GM18520 (cell line): ENCODE results near the gene PFKFB1.
"Not testable (repeated sequence)": the region's sequence is repeated elsewhere in the genome, so short reads cannot be mapped to it uniquely, and the experiment has no call there.

ENCODE experiments used
- ATAC-seq: cut with Tn5 transposase; IDR thresholded peaks from one replicate; pipeline ENCODE4 v1.9.1; 2021; ENCODE audit not compliant: unreplicated experiment

The PFKFB1 gene

GRCh38 chrX:54994668-54995351 is 822 bp upstream of the PFKFB1 start:
- no peak for ATAC-seq

- ATAC-seq, result no peak
These were observed 921 bp downstream of the PFKFB1 start for GRCh38 chrX:54992911-54993622.

GRCh38 chrX:54991706-54992105 is 2.3 kb downstream of the PFKFB1 start:
- ATAC-seq, result no peak

GRCh38 chrX:54983306-54983705 is 10.7 kb downstream of the PFKFB1 start:
- ATAC-seq, result not testable (repeated sequence)

- no peak for ATAC-seq
These were observed 13.7 kb downstream of the PFKFB1 start for GRCh38 chrX:54980334-54980733.

GRCh38 chrX:54979432-54979831 is 14.6 kb downstream of the PFKFB1 start:
- ATAC-seq, result no peak

- ATAC-seq, result no peak
These were observed 15.5 kb downstream of the PFKFB1 start for GRCh38 chrX:54978448-54978847.

- ATAC-seq, result no peak
These were observed 16.6 kb downstream of the PFKFB1 start for GRCh38 chrX:54977387-54977786.

GRCh38 chrX:54964766-54965497 is 29.1 kb downstream of the PFKFB1 start:
- no peak for ATAC-seq

GRCh38 chrX:54961750-54962149 is 32.2 kb downstream of the PFKFB1 start:
- ATAC-seq, result no peak

- ATAC-seq, result no peak
These were observed 43.1 kb downstream of the PFKFB1 start for GRCh38 chrX:54950730-54951375.

GRCh38 chrX:54945224-54945623 is 48.8 kb downstream of the PFKFB1 start:
- ATAC-seq, result no peak

GRCh38 chrX:54944816-54945215 is 49.2 kb downstream of the PFKFB1 start:
- no peak for ATAC-seq

GRCh38 chrX:54937416-54937815 is 56.6 kb downstream of the PFKFB1 start:
- ATAC-seq, result no peak

- ATAC-seq, result no peak
These were observed 58.7 kb downstream of the PFKFB1 start for GRCh38 chrX:54935306-54935705.

GRCh38 chrX:54934890-54935289 is 59.1 kb downstream of the PFKFB1 start:
- ATAC-seq, result no peak

- ATAC-seq, result no peak
These were observed 59.9 kb downstream of the PFKFB1 start for GRCh38 chrX:54934058-54934457.

GRCh38 chrX:54933150-54933826 is 60.7 kb downstream of the PFKFB1 start:
- ATAC-seq, result no peak

- no peak for ATAC-seq
These were observed 62.9 kb downstream of the PFKFB1 start for GRCh38 chrX:54931107-54931506.

GRCh38 chrX:54930291-54931049 is 63.5 kb downstream of the PFKFB1 start:
- no peak for ATAC-seq
